HUDEP-2 (cell line): Measurements from ENCODE around the gene RNF125.

Experiments used
- DNase-seq, 76 experiments: peaks; one replicate each; lab custom pipeline; 2025; ENCODE audit not compliant: unreplicated experiment in 76 of 76; lab: John Stamatoyannopoulos, UW

The RNF125 gene

DNA sequence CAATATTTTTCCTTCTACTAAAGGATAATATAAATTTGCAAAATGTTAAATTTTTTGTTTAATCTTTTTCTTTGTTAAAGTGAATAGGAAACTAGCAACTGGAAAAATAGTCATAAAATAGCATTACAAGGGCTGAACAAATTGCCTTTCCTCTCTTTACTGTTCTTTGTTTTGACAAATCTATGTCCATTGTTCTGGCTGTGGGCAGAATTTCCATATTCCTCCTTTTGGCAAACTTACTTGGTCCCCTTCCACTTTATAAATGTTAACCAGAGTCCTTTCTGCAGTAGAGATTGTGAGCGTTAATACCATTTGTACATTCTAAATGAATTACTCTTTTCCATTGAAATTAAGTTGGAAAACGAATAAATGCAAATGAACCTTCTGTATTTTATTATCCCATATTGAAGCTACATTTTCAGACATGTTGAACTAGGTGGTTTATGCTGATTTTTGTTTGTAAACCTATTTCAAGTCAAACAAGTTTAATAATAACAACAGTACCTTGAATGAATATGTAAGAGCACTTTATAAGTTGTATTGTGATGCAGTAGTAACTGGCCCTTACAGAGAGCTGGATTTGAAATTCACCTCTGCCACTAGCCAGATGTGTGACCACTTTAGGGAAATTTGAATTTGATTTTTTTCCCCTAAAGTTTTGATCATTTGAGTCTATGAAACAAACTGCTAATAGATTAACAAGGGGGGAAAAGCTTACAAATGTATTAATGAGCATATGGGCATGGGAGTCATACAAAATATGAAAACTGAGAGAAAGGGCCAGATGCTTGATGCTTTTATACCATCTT is 3.3 kb downstream of the RNF125 start:
- no peak for DNase-seq

GRCh38 chr18:32025744-32026143 is 7.1 kb downstream of the RNF125 start:
- no peak for DNase-seq

DNA sequence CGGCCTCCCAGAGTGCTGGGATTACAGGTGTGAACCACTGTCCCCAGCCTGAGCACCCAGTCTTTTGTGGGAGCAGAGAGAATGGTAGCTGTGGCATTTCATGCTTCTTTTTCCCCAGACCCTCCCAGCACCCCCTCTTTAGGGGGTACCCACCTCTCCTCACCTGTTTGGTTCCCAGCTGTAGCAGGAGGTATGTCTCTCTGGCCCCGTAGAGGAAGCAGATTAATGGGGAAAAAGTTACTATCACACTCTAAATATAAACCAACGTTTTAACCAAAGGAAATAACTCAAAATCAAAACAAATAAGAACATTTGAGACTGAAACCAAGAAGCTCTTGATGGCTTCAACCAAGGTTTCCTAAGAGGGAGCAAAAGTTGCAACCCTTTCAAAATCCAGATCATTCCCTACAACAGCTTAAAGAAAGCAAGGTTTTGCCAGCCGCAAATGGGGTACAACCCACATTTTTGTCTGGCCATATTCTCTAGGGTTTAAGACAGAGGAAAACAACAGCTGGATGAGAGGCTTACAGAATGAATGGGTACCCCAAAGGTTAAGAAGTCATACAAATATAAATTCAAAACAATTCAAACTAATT is 8.0 kb downstream of the RNF125 start:
- no peak for DNase-seq

- no peak for DNase-seq
Observed at GRCh38 chr18:32029558-32029957, 10.9 kb downstream of the RNF125 start.

DNA sequence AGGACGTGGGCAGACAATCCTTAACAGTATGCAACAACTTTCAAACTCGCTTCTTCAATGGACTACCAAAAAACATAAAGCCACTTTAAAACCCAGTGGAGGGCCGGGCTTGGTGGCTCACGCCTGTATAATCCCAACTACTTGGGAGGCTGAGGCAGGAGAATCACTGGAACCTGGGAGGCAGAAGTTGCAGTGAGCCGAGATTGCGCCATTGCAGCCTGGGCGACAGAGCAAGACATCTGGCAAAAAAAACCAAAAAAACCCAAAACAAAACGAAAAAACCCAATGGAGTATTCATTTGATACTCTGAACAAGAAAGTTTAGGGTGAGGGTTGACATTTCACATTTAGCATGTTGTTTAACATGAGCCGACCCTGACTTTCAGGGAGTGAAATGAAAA is 14.0 kb downstream of the RNF125 start:
- DNase-seq, result no peak

DNA sequence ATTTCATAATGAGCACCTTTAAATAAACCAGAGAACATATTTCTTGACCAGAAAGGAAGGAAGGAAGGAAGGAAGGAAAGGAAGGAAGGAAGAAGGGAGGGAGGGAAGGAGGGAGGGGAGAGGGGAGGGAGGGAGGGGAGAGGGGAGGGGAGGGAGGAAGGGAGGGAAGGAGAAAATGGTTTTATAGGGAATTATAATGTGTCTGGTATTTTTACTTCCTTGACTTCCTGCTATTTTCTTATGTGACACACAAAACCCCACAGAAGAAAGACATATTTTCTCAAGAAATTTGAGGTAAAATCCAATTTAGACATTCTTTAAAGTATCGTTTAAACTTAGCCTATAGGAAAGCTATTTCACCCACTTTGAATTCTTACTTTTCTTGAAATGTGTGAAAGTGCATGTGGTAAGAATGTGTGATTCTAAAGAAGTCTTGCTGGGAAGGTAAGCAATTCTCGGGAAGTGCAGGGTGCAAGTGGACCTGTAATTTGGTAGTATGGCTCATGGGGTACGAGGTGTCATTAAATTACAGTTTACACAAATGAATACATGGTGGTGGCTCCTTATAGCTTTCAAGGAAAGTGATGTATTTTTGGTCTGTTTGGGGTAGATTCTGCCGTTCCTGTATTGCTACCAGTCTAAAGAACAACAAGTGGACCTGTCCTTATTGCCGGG is 18.0 kb downstream of the RNF125 start:
- DNase-seq, result no peak

DNA sequence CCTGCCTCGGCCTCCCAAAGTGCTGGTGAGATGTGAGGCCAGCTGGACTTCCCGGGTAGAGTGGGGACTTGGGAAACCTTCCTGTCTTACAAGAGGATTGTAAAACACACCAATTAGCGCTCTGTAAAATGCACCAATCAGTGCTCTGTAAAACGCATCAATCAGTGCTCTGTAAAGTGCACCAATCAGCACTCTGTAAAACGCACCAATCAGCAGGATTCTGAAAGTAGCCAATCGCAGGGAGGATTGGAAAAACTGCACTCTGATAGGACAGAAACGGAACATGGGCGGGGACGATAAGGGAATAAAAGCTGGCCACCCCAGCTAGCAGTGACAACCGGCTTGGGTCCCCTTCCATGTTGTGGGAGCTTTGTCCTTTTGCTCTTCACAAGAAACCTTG is 19.0 kb downstream of the RNF125 start:
- no peak for DNase-seq

GRCh38 chr18:32040936-32041335 is 22.3 kb downstream of the RNF125 start:
- DNase-seq, result no peak

- no peak for DNase-seq
Observed at GRCh38 chr18:32042337-32042736, 23.7 kb downstream of the RNF125 start.

- peak in 1 of 76 experiments; percentile 1 for DNase-seq
Observed at GRCh38 chr18:32048507-32049091, 30.0 kb downstream of the RNF125 start.

DNA sequence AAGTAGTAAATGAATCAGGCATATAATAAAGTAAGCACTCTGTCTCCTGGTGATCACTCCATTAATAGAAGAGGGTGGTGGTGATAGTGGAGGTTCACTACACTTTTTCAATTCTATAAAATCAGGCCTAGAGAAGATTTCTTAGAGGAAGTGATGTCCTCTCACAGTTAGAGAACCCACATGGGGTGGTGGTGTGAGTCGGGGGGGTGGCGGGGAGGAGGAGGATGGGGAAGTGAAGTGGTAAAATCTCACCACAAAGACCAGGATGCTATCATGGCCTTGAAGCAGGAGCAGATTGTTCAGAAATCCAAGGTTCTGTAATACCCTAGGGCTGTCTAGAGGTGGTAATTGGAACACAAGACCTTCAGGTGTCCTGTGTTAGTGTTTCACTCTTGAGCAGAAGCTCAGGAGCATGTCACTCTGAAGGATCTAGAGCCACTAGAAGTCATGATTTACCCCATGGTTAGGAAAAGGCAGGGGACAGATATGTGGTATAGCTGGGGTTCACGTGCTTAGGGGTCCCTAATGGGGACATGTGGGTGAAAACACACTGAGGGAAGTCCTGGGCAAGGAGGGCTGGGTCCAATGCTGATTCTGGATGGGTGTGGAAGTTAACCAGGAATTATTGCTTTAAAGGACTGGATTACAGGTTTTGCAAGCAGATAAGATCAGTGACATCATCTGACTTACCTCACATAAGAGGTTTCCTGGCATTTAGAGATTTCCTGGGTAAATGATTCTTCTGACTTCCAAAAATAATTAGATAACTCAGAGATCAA is 31.0 kb downstream of the RNF125 start:
- DNase-seq, result no peak

- no peak for DNase-seq
Observed at GRCh38 chr18:32056613-32057358, 38.2 kb downstream of the RNF125 start.

- DNase-seq, result no peak
Observed at GRCh38 chr18:32057624-32058165, 39.1 kb downstream of the RNF125 start.

DNA sequence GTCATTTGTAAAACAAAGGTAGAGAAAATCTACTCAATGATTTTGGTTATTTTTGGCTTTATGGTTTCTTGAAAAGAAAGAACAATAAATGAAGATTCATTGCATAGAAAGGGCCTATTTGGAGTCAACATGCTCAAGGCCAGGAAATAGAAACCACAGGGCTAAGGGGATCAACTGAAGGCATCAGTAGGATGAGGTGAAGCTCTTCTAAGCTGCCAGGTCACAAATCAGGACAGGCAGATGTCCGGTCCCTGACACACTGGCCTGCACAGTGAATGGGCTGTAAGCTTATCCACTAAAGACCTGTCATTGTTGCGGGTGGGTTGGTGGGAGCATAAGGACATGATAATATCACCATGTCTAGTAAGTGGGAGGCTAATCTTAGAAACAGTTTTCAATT is 41.4 kb downstream of the RNF125 start:
- DNase-seq, result no peak

DNA sequence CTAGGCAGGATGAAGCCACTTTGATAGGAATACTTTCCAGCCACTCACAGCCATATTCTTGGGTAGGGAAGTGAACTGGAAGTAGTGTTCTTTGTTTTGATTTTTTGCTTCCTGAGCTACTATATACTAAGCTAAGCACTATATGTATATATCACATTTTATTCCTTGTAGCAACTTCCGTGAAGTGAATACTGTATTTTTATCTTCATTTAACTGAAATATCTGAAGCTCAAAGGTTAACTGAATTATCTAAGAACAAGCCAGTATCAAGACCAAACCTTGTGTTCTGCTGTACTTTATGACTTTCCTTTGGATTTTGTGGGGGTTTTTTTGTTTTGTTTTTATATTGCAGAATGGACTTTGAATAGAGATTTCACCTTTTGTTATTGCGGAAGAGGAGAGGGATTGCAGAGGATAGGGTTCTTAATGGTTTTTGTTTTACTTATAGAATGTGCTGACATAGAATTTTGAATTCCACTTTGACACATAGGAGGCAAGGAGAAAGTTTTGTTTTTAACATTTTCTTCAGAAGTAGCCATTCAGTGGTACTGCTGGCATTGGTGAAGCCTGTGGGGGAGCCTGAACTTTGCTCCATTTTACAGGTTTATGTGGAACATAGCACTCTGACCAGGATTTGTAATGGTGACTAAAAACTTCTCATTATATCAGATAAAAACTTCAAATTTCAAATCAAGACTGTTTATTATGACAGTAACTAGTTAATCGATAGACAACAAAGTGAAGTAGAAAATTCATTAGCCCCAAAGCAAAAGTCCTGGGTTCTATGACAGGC is 48.9 kb downstream of the RNF125 start:
- DNase-seq, result no peak

- DNase-seq, result peak in 5 of 76 experiments; percentile 2 to 15 (median 10)
Observed at GRCh38 chr18:32072321-32072720, 53.7 kb downstream of the RNF125 start.

DNA sequence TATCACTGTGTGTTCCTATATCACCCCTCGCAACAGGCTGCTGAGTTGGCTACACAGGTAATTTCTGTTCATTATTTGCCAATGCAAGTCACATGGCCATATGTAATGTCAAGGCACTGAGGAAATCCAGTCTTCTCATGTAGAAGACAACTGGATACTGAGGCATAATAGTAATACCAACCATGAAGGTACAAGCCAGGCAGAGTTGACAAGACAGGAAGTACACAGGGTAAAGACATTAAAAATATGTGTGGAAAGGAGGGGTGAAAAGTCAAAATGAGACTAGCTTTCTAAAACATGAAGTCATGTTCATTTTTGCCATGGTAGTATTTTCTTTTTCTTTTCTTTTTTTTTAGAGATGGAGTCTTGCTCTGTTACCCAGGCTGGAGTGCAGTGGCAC is 55.6 kb downstream of the RNF125 start:
- no peak for DNase-seq

GRCh38 chr18:32078845-32079244 is 60.2 kb downstream of the RNF125 start:
- no peak for DNase-seq

GRCh38 chr18:32081881-32082280 is 63.3 kb downstream of the RNF125 start:
- no peak for DNase-seq
